Keratinocyte (primary cell): ENCODE results near the gene ARHGAP19. TPM values are rescaled to one million over a fixed set of nuclear protein-coding genes. Genes with fewer than 3 reads are reported as not detected.
A peak's percentile ranks its signal among the peaks of the same experiment; 100 is the strongest.

Experiments
- DNase-seq: peaks from one replicate; pipeline ENCODE4 v3.0.0-alpha.2; 2011; ENCODE audit warnings: low read depth, missing footprints, low spot score
- FAIRE-seq: peaks from 2 replicates; lab custom pipeline; 2011; peaks lifted over from hg19 to GRCh38; lab: Jason Lieb, UNC
- H2AFZ ChIP-seq: 2 replicates; pipeline ENCODE4 v1.6.0; 2012; ENCODE audit warnings: low read length, control low read depth, inconsistent platforms; ENCODE audit not compliant: control insufficient read depth
- H3K27ac ChIP-seq: 2 replicates; pipeline ENCODE4 v1.5.1; 2011; ENCODE audit warnings: low read length; ENCODE audit not compliant: control insufficient read depth, insufficient read depth
- H3K27me3 ChIP-seq: 3 replicates; pipeline ENCODE4 v1.6.0; 2011; ENCODE audit warnings: low read length; ENCODE audit not compliant: control insufficient read depth, insufficient read depth; ENCODE audit errors: extremely low read depth
- H3K36me3 ChIP-seq, 2 experiments: 2 replicates in 1 of 2; 3 replicates in 1 of 2; pipeline ENCODE4 v1.5.1; 2011; ENCODE audit warnings: low read length in 2 of 2, mild to moderate bottlenecking in 1 of 2; ENCODE audit not compliant: control insufficient read depth in 2 of 2, insufficient read depth in 2 of 2; ENCODE audit errors: extremely low read depth in 1 of 2
- H3K4me1 ChIP-seq: 3 replicates; pipeline ENCODE4 v1.5.1; 2011; ENCODE audit warnings: low read length; ENCODE audit not compliant: control insufficient read depth, insufficient read depth; ENCODE audit errors: extremely low read depth
- H3K4me2 ChIP-seq: 3 replicates; pipeline ENCODE4 v1.6.0; 2011; ENCODE audit warnings: low read depth, low read length; ENCODE audit not compliant: control insufficient read depth, insufficient read depth; ENCODE audit errors: extremely low read depth
- H3K4me3 ChIP-seq, 3 experiments: fragments of 200-600 bp in 1 of 3; sonication (generic) in 1 of 3; 2 replicates in 2 of 3; 3 replicates in 1 of 3; pipeline ENCODE4 v1.5.1; 2011 to 2016; ENCODE audit warnings: low read length in 3 of 3, mild to moderate bottlenecking in 3 of 3, control low read depth in 2 of 3, inconsistent platforms in 1 of 3, low read depth in 1 of 3, mixed read lengths in 1 of 3, mixed run types in 1 of 3, moderate library complexity in 1 of 3; ENCODE audit not compliant: control insufficient read depth in 2 of 3, insufficient read depth in 2 of 3; ENCODE audit errors: extremely low read depth in 1 of 3
- H3K79me2 ChIP-seq: 2 replicates; pipeline ENCODE4 v1.6.0; 2012; ENCODE audit warnings: low read length; ENCODE audit not compliant: control insufficient read depth, insufficient read depth
- H3K9ac ChIP-seq: 3 replicates; pipeline ENCODE4 v1.6.0; 2011; ENCODE audit warnings: low read length; ENCODE audit not compliant: control insufficient read depth, insufficient read depth; ENCODE audit errors: extremely low read depth
- H3K9me1 ChIP-seq: 3 replicates; pipeline ENCODE4 v1.6.0; 2011; ENCODE audit warnings: low read length; ENCODE audit not compliant: control insufficient read depth, insufficient read depth; ENCODE audit errors: extremely low read depth
- H3K9me3 ChIP-seq: 2 replicates; pipeline ENCODE4 v1.5.1; 2012; ENCODE audit warnings: low read depth, low read length; ENCODE audit not compliant: control insufficient read depth
- H4K20me1 ChIP-seq: 3 replicates; pipeline ENCODE4 v1.6.0; 2011; ENCODE audit warnings: low read length; ENCODE audit not compliant: control insufficient read depth, insufficient read depth; ENCODE audit errors: extremely low read depth
- EZH2 ChIP-seq: IDR thresholded peaks from one replicate; pipeline ENCODE4 v1.6.1; 2012; ENCODE audit warnings: inconsistent platforms, mild to moderate bottlenecking, low read length, moderate library complexity
- dilution Hi-C: fragments of 300-500 bp; cut with MboI; formaldehyde crosslinking; loops from one replicate; pipeline ENCODE4 v1.7.0; 2020; ENCODE audit warnings: low sequenced_read_pairs; ENCODE audit not compliant: extremely low pct_ligation_motif_present
- polyA plus RNA-seq, 5 experiments: library from polyadenylated mRNA; depleted of rRNA in 3 of 5; stranded (reverse) in 3 of 5; stranded (forward) in 1 of 5; unstranded in 1 of 5; fragments of >200 nt; gene quantifications; 1 replicate in 1 of 5; 2 replicates in 3 of 5; 3 replicates in 1 of 5; pipeline versions ENCODE4 v1.2.1 to v1.2.3, GENCODE V29; 2011 to 2012; ENCODE audit warnings: missing spikeins in 2 of 5, low read depth in 1 of 5, low replicate concordance in 1 of 5
- TF ChIP-seq, protein P1 (sequence below), 3 experiments: IDR thresholded peaks in 1 of 3; conservative IDR thresholded peaks in 1 of 3; optimal IDR thresholded peaks in 1 of 3; 2 replicates in 2 of 3; 3 replicates in 1 of 3; pipeline versions ENCODE3 to v1.5.1; 2011; ENCODE audit warnings: low read length in 3 of 3, mild to moderate bottlenecking in 3 of 3, moderate library complexity in 2 of 3, control low read depth in 1 of 3, inconsistent platforms in 1 of 3; ENCODE audit not compliant: insufficient read depth in 2 of 3; ENCODE audit errors: extremely low read depth in 1 of 3

The ARHGAP19 gene
- polyA plus RNA-seq, 1 donor (not counting 4 experiments of a cell fraction or from before 2014, with no cell fraction given) = 7.5 TPM

DNA sequence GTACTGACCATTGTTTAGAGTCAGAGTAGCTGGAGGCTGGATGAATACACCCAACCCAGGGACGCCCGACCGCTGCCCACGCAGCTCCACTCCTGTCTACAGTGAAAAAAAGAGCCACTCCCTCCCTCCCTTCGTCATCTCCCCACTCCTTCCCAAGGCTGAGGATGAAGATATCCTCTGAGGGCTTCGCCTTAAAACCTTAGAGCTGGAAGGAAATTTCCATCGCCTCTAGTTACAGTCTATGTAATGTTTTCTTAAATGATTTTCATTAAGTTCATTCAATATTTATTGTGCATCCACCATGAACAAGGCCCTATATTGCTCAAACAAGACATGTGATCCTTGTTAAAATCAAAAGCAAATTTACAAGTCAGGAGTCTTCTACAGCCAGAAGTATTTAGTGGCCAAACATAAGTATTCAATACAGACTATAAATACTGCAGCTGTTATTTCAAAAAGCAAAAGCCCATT is 95.4 kb downstream of the ARHGAP19 start:
- Histone ChIP-seq H3K4me2 (no peak overlapping the region), H3K27me3 (peaks cover 29% of the 10 kb centered on the region), H3K9ac (no peak overlapping the region), H2AFZ (no peak overlapping the region), H3K9me3 (no peaks in the 10 kb centered on the region), H3K4me1 (peaks cover 3% of the 10 kb centered on the region), H3K36me3 (no peaks in the 10 kb centered on the region), H3K9me1 (no peaks in the 10 kb centered on the region), H3K4me3 (no peak overlapping the region), H3K79me2 (no peaks in the 10 kb centered on the region), H4K20me1 (no peaks in the 10 kb centered on the region), H3K27ac (no peak overlapping the region)
- TF ChIP-seq EZH2 = no peak
- TF ChIP-seq, protein P1, sequence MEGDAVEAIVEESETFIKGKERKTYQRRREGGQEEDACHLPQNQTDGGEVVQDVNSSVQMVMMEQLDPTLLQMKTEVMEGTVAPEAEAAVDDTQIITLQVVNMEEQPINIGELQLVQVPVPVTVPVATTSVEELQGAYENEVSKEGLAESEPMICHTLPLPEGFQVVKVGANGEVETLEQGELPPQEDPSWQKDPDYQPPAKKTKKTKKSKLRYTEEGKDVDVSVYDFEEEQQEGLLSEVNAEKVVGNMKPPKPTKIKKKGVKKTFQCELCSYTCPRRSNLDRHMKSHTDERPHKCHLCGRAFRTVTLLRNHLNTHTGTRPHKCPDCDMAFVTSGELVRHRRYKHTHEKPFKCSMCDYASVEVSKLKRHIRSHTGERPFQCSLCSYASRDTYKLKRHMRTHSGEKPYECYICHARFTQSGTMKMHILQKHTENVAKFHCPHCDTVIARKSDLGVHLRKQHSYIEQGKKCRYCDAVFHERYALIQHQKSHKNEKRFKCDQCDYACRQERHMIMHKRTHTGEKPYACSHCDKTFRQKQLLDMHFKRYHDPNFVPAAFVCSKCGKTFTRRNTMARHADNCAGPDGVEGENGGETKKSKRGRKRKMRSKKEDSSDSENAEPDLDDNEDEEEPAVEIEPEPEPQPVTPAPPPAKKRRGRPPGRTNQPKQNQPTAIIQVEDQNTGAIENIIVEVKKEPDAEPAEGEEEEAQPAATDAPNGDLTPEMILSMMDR (optimal IDR thresholded peaks at IDR 0.05 in 1 of 3, IDR thresholded peaks at IDR 0.05 in 1 of 3, conservative IDR thresholded peaks at IDR 0.05 in 1 of 3; ENCODE audit: extremely low read depth in 1 of 3, insufficient read depth in 2 of 3, low read length in 3 of 3) = no peak
- dilution Hi-C loops = no loop called here
- DNase-seq (no peak), FAIRE-seq (no peak)

DNA sequence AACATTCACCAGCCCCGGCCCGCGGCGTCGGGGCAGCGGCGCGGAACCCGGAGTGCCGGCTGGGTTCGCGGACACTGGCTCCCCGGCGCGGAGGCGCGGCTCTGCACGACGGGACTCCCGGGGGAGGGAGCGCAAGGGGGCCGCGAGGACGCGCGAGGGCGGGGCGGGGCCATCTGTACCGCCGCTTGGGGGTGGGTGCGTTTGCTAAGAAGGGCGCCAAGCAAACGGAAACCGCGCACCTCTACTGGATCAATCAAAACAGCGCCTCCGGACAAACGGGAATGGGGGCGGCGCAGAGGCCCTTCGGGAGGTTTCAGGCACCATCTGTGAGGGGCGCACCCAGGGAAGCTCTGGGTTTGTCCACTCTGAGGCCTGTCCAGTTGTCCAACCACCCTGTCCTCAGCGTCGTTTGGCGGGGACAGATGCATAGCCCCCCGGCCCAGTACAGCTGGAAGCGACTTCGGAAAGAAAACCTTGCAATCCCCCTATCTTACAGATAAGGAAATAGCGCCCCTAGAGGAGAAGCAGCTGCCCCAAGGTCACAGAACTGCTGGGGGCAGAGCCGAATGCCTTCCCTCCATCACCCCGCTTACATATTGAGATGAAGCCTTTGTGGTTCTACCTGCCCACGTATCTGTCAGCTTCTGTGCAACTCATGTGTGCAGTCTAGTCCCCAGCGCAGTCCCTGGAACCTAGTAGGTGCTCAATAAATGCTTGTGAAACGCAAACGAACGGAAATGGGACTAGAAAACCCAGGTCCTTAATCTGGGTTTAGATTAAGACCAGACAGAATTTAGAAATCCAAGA is 96.0 kb downstream of the ARHGAP19 start:
- H3K4me3 ChIP-seq = peak overlapping the region; percentile 33 to 67 (median 67)
- H4K20me1 ChIP-seq = no peaks in the 10 kb centered on the region
- no peaks in the 10 kb centered on the region for H3K79me2 ChIP-seq
- peak overlapping the region; percentile 94 for H3K4me2 ChIP-seq
- TF ChIP-seq EZH2 = no peak
- TF ChIP-seq, protein P1 (optimal IDR thresholded peaks at IDR 0.05 in 1 of 3, IDR thresholded peaks at IDR 0.05 in 1 of 3, conservative IDR thresholded peaks at IDR 0.05 in 1 of 3; ENCODE audit: extremely low read depth in 1 of 3, insufficient read depth in 2 of 3, low read length in 3 of 3) = peak; percentile 69 to 84 (median 70)
- H2AFZ ChIP-seq = peak overlapping the region; percentile 54
- peaks cover 29% of the 10 kb centered on the region for H3K27me3 ChIP-seq
- H3K36me3 ChIP-seq = no peaks in the 10 kb centered on the region
- H3K27ac ChIP-seq = no peak overlapping the region
- H3K4me1 ChIP-seq = peaks cover 3% of the 10 kb centered on the region
- no peak overlapping the region for H3K9ac ChIP-seq
- peak; percentile 21 for DNase-seq
- H3K9me3 ChIP-seq = no peaks in the 10 kb centered on the region
- H3K9me1 ChIP-seq = no peaks in the 10 kb centered on the region
- FAIRE-seq = peak; percentile 78
- dilution Hi-C loops = no loop called here
